ENCODE measurements around the gene N4BP2L2.

- TF ChIP-seq CSRNP3 (CRISPR knock-in tag; IDR thresholded peaks at IDR 0.05) (no peak), CREB5 (CRISPR knock-in tag; IDR thresholded peaks at IDR 0.05; ENCODE audit: low read depth) (no peak), PATZ1 (CRISPR knock-in tag; IDR thresholded peaks at IDR 0.05; ENCODE audit: borderline replicate concordance) (no peak), GLIS3 (CRISPR knock-in tag; IDR thresholded peaks at IDR 0.05) (no peak), ESRRG (CRISPR knock-in tag; IDR thresholded peaks at IDR 0.05) (no peak), POU6F1 (CRISPR knock-in tag; IDR thresholded peaks at IDR 0.05; ENCODE audit: borderline replicate concordance, low read depth) (no peak)
Measured at GRCh38 chr13:32528358-32528757, 10.2 kb downstream of the N4BP2L2 start.
